ENCODE measurements around the gene GPN3.
"Not testable (repeated sequence)": the region's sequence is repeated elsewhere in the genome, so short reads cannot be mapped to it uniquely, and the experiment has no call there.

GPN3 gene

GRCh38 chr12:110498984-110499706 is 31.1 kb upstream of the GPN3 start:
- DNase-seq (ENCODE audit: low read depth, low spot score), result no peak
- Histone ChIP-seq H3K27ac (ENCODE audit: low read length) (no peak overlapping the region), H3K27me3 (ENCODE audit: control insufficient read depth, insufficient read depth, low read length) (no peaks in the 10 kb centered on the region; the same call in 1 of the 2 replicates), H3K36me3 (ENCODE audit: control insufficient read depth, insufficient read depth, low read length) (no peaks in the 10 kb centered on the region), H3K4me1 (ENCODE audit: control insufficient read depth, insufficient read depth, low read length) (no peaks in the 10 kb centered on the region), H3K4me3 (ENCODE audit: low read length) (no peak overlapping the region), H3K9me3 (ENCODE audit: control insufficient read depth, insufficient read depth, low read length) (no peaks in the 10 kb centered on the region)
- no CpG with 5 or more reads among the region's 4 CpGs for WGBS (ENCODE audit: insufficient coverage, insufficient read length)

- no peaks in the 10 kb centered on the region for H3K27me3 ChIP-seq (ENCODE audit: control insufficient read depth, insufficient read depth, low read length)
- no peak for DNase-seq (ENCODE audit: low read depth, low spot score)
- no peak overlapping the region for H3K4me3 ChIP-seq (ENCODE audit: low read length)
- H3K27ac ChIP-seq (ENCODE audit: low read length), result no peak overlapping the region
- no peaks in the 10 kb centered on the region for H3K36me3 ChIP-seq (ENCODE audit: control insufficient read depth, insufficient read depth, low read length)
- WGBS (ENCODE audit: insufficient coverage, insufficient read length), result no CpG with 5 or more reads among the region's 7 CpGs
- no peaks in the 10 kb centered on the region for H3K4me1 ChIP-seq (ENCODE audit: control insufficient read depth, insufficient read depth, low read length)
- H3K9me3 ChIP-seq (ENCODE audit: control insufficient read depth, insufficient read depth, low read length), result no peaks in the 10 kb centered on the region
Observed at GRCh38 chr12:110475426-110475825, 7.4 kb upstream of the GPN3 start.

DNA sequence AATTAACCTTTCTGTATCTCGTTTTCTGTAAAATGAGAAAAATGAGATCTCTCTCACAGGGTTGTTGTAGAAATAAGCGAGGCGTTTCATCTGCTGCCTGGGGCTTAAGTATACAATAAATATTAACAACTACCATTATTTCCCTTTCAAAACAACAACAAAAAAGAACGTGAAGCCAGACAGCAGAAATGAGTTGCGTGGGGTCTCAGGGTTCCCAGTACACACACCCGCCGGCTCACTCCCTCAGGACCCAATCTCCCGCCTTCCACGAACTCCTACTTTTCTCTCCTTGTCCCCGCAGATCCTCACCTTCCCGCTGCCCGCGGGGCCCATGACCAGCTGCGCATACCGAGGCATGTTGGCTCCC is 227 bp downstream of the GPN3 start:
- H3K27ac ChIP-seq (ENCODE audit: low read length), result no peak overlapping the region
- H3K9me3 ChIP-seq (ENCODE audit: control insufficient read depth, insufficient read depth, low read length), result no peaks in the 10 kb centered on the region
- H3K27me3 ChIP-seq (ENCODE audit: control insufficient read depth, insufficient read depth, low read length), result no peaks in the 10 kb centered on the region
- peak overlapping the region; percentile 90 for H3K4me3 ChIP-seq (ENCODE audit: low read length)
- peaks cover 12% of the 10 kb centered on the region; the same call in 1 of the 2 replicates for H3K36me3 ChIP-seq (ENCODE audit: control insufficient read depth, insufficient read depth, low read length)
- WGBS (ENCODE audit: insufficient coverage, insufficient read length), result no CpG with 5 or more reads among the region's 15 CpGs
- H3K4me1 ChIP-seq (ENCODE audit: control insufficient read depth, insufficient read depth, low read length), result no peaks in the 10 kb centered on the region
- DNase-seq (ENCODE audit: low read depth, low spot score), result no peak

GRCh38 chr12:110466791-110467190 is 1.3 kb downstream of the GPN3 start:
- Histone ChIP-seq H3K27me3 (ENCODE audit: control insufficient read depth, insufficient read depth, low read length) (no peaks in the 10 kb centered on the region), H3K27ac (ENCODE audit: low read length) (no peak overlapping the region), H3K4me3 (ENCODE audit: low read length) (no peak overlapping the region; the same call in 1 of the 2 replicates), H3K4me1 (ENCODE audit: control insufficient read depth, insufficient read depth, low read length) (no peaks in the 10 kb centered on the region), H3K36me3 (ENCODE audit: control insufficient read depth, insufficient read depth, low read length) (peaks cover 14% of the 10 kb centered on the region; the same call in 1 of the 2 replicates), H3K9me3 (ENCODE audit: control insufficient read depth, insufficient read depth, low read length) (no peaks in the 10 kb centered on the region)
- no CpG with 5 or more reads among the region's 5 CpGs for WGBS (ENCODE audit: insufficient coverage, insufficient read length)
- no peak for DNase-seq (ENCODE audit: low read depth, low spot score)

DNA sequence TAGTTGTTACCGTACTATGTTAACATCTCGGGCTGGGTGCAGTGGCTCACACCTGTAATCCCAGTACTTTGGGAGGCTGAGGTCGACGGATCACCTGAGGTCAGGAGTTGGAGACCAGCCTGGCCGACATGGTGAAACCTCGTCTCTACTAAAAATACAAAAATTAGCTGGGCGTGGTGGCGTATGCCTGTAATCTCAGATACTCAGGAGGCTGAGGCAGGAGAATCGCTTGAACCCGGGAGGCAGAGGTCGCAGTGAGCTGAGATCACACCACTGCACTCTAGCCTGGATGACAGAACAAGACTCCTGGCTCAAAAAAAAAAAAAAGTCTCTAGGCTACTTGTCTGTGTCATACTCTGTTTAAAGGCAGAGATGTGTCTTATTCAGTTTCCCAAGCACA is 2.3 kb downstream of the GPN3 start:
- not testable (repeated sequence) for H3K4me3 ChIP-seq (ENCODE audit: low read length); H3K9me3 ChIP-seq (ENCODE audit: control insufficient read depth, insufficient read depth, low read length); H3K27me3 ChIP-seq (ENCODE audit: control insufficient read depth, insufficient read depth, low read length); H3K27ac ChIP-seq (ENCODE audit: low read length); H3K4me1 ChIP-seq (ENCODE audit: control insufficient read depth, insufficient read depth, low read length); DNase-seq (ENCODE audit: low read depth, low spot score)
- no CpG with 5 or more reads among the region's 11 CpGs for WGBS (ENCODE audit: insufficient coverage, insufficient read length)
- peaks cover 16% of the 10 kb centered on the region; the same call in 1 of the 2 replicates for H3K36me3 ChIP-seq (ENCODE audit: control insufficient read depth, insufficient read depth, low read length)

GRCh38 chr12:110465024-110465423 is 3.0 kb downstream of the GPN3 start:
- DNase-seq (ENCODE audit: low read depth, low spot score), result no peak
- no peak overlapping the region for H3K27ac ChIP-seq (ENCODE audit: low read length)
- no CpG with 5 or more reads among the region's 2 CpGs for WGBS (ENCODE audit: insufficient coverage, insufficient read length)
- no peaks in the 10 kb centered on the region for H3K4me1 ChIP-seq (ENCODE audit: control insufficient read depth, insufficient read depth, low read length)
- no peaks in the 10 kb centered on the region for H3K9me3 ChIP-seq (ENCODE audit: control insufficient read depth, insufficient read depth, low read length)
- no peak overlapping the region for H3K4me3 ChIP-seq (ENCODE audit: low read length)
- no peaks in the 10 kb centered on the region for H3K27me3 ChIP-seq (ENCODE audit: control insufficient read depth, insufficient read depth, low read length)
- H3K36me3 ChIP-seq (ENCODE audit: control insufficient read depth, insufficient read depth, low read length), result peaks cover 18% of the 10 kb centered on the region; the same call in 1 of the 2 replicates

GRCh38 chr12:110461189-110461588 is 6.9 kb downstream of the GPN3 start:
- H3K36me3 ChIP-seq (ENCODE audit: control insufficient read depth, insufficient read depth, low read length), result peaks cover 21% of the 10 kb centered on the region; the same call in 1 of the 2 replicates
- not testable (repeated sequence) for DNase-seq (ENCODE audit: low read depth, low spot score); H3K27me3 ChIP-seq (ENCODE audit: control insufficient read depth, insufficient read depth, low read length); H3K27ac ChIP-seq (ENCODE audit: low read length); H3K9me3 ChIP-seq (ENCODE audit: control insufficient read depth, insufficient read depth, low read length); H3K4me1 ChIP-seq (ENCODE audit: control insufficient read depth, insufficient read depth, low read length); H3K4me3 ChIP-seq (ENCODE audit: low read length)
- WGBS (ENCODE audit: insufficient coverage, insufficient read length), result no CpG with 5 or more reads among the region's 5 CpGs

DNA sequence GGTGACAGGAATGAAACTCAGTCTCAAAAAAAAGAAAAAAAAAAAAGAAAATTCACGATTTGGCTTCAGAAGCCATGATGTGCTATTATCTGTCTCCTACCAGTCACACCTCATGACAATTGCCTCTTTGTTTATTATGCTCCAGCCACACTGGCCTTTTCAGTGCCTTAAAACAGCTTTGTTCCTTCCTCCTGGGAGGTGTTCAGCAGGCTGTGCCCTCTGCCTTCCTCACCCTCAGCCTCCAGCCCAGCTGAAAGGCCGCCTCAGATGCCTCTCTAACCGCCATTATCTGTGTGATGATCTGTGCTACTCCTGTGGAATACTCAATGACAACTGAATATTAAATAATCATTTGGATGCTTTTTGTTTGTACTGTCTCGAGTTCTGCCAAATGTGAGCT is 9.3 kb downstream of the GPN3 start:
- no peaks in the 10 kb centered on the region for H3K27me3 ChIP-seq (ENCODE audit: control insufficient read depth, insufficient read depth, low read length)
- no peak overlapping the region for H3K27ac ChIP-seq (ENCODE audit: low read length)
- no CpG with 5 or more reads among the region's 4 CpGs for WGBS (ENCODE audit: insufficient coverage, insufficient read length)
- no peak overlapping the region for H3K4me3 ChIP-seq (ENCODE audit: low read length)
- no peak for DNase-seq (ENCODE audit: low read depth, low spot score)
- no peaks in the 10 kb centered on the region for H3K9me3 ChIP-seq (ENCODE audit: control insufficient read depth, insufficient read depth, low read length)
- H3K36me3 ChIP-seq (ENCODE audit: control insufficient read depth, insufficient read depth, low read length), result peaks cover 16% of the 10 kb centered on the region; the same call in 1 of the 2 replicates
- H3K4me1 ChIP-seq (ENCODE audit: control insufficient read depth, insufficient read depth, low read length), result no peaks in the 10 kb centered on the region

GRCh38 chr12:110453569-110454296 is 14.3 kb downstream of the GPN3 start:
- Histone ChIP-seq H3K27me3 (ENCODE audit: control insufficient read depth, insufficient read depth, low read length) (no peaks in the 10 kb centered on the region), H3K4me3 (ENCODE audit: low read length) (no peak overlapping the region), H3K4me1 (ENCODE audit: control insufficient read depth, insufficient read depth, low read length) (no peaks in the 10 kb centered on the region), H3K36me3 (ENCODE audit: control insufficient read depth, insufficient read depth, low read length) (peaks cover 5% of the 10 kb centered on the region; the same call in 1 of the 2 replicates), H3K27ac (ENCODE audit: low read length) (no peak overlapping the region), H3K9me3 (ENCODE audit: control insufficient read depth, insufficient read depth, low read length) (no peaks in the 10 kb centered on the region)
- no peak for DNase-seq (ENCODE audit: low read depth, low spot score)
- no CpG with 5 or more reads among the region's 4 CpGs for WGBS (ENCODE audit: insufficient coverage, insufficient read length)

- no peak overlapping the region for H3K4me3 ChIP-seq (ENCODE audit: low read length)
- no peaks in the 10 kb centered on the region for H3K9me3 ChIP-seq (ENCODE audit: control insufficient read depth, insufficient read depth, low read length)
- H3K4me1 ChIP-seq (ENCODE audit: control insufficient read depth, insufficient read depth, low read length), result no peaks in the 10 kb centered on the region
- DNase-seq (ENCODE audit: low read depth, low spot score), result no peak
- peaks cover 4% of the 10 kb centered on the region; the same call in 1 of the 2 replicates for H3K36me3 ChIP-seq (ENCODE audit: control insufficient read depth, insufficient read depth, low read length)
- H3K27ac ChIP-seq (ENCODE audit: low read length), result no peak overlapping the region
- no CpG with 5 or more reads among the region's 1 CpG for WGBS (ENCODE audit: insufficient coverage, insufficient read length)
- H3K27me3 ChIP-seq (ENCODE audit: control insufficient read depth, insufficient read depth, low read length), result no peaks in the 10 kb centered on the region
Observed at GRCh38 chr12:110451263-110451662, 16.8 kb downstream of the GPN3 start.
